Loucy (cell line): ENCODE data around the gene ECT2.

Experiments
- H2AFZ ChIP-seq: fragments of 200-600 bp; sonication (generic); 2 replicates; pipeline ENCODE4 v1.6.0; 2016; ENCODE audit warnings: antibody characterized with exemption, mild to moderate bottlenecking, low read length, moderate library complexity
- H3F3A ChIP-seq: fragments of 200-600 bp; 2 replicates; pipeline ENCODE4 v1.6.0; 2016; ENCODE audit warnings: antibody characterized with exemption, low read depth, mild to moderate bottlenecking
- H3K27me3 ChIP-seq: fragments of 200-600 bp; sonication (generic); 2 replicates; pipeline ENCODE4 v1.6.1; 2014; ENCODE audit warnings: low read length, mild to moderate bottlenecking; ENCODE audit not compliant: insufficient read depth, poor library complexity, severe bottlenecking
- H3K36me3 ChIP-seq: fragments of 200-600 bp; sonication (generic); 2 replicates; pipeline ENCODE4 v1.6.1; 2016; ENCODE audit warnings: low read length; ENCODE audit not compliant: insufficient read depth
- H3K4me1 ChIP-seq: fragments of 200-600 bp; sonication (generic); 2 replicates; pipeline ENCODE4 v1.5.1; 2014; ENCODE audit warnings: low read length, mild to moderate bottlenecking; ENCODE audit not compliant: insufficient read depth, poor library complexity, severe bottlenecking
- H3K4me2 ChIP-seq: fragments of 200-600 bp; sonication (generic); 2 replicates; pipeline ENCODE4 v1.6.0; 2014; ENCODE audit warnings: antibody characterized with exemption, low read length, low read depth, mild to moderate bottlenecking; ENCODE audit not compliant: poor library complexity, severe bottlenecking
- H3K4me3 ChIP-seq: fragments of 200-600 bp; sonication (generic); 2 replicates; pipeline ENCODE4 v1.5.1; 2014; ENCODE audit warnings: low read length, mild to moderate bottlenecking, mixed read lengths; ENCODE audit not compliant: poor library complexity, severe bottlenecking
- H3K79me2 ChIP-seq: fragments of 200-600 bp; sonication (generic); 2 replicates; pipeline ENCODE4 v1.6.1; 2014; ENCODE audit warnings: low read length; ENCODE audit not compliant: insufficient read depth
- H3K9ac ChIP-seq: fragments of 200-600 bp; sonication (generic); 2 replicates; pipeline ENCODE4 v1.6.0; 2014; ENCODE audit warnings: mild to moderate bottlenecking, low read depth, low read length, moderate library complexity; ENCODE audit not compliant: poor library complexity, severe bottlenecking
- H3K9me2 ChIP-seq: fragments of 200-600 bp; sonication (generic); replicated peaks from 2 replicates; pipeline ENCODE4 v1.6.1; 2016; ENCODE audit warnings: low read depth, low read length, mixed read lengths
- H3K9me3 ChIP-seq: fragments of 200-600 bp; sonication (generic); 2 replicates; pipeline ENCODE4 v1.6.1; 2014; ENCODE audit warnings: mild to moderate bottlenecking, antibody characterized with exemption, low read length, low read depth; ENCODE audit not compliant: insufficient read depth
- H4K20me1 ChIP-seq: fragments of 200-600 bp; sonication (generic); 2 replicates; pipeline ENCODE4 v1.6.0; 2014; ENCODE audit warnings: antibody characterized with exemption, low read length, mild to moderate bottlenecking; ENCODE audit not compliant: insufficient read depth, poor library complexity, severe bottlenecking
- EZH2phosphoT487 ChIP-seq: fragments of 200-600 bp; IDR thresholded peaks from 2 replicates; pipeline ENCODE4 v1.6.1; 2018; ENCODE audit warnings: antibody characterized with exemption, mild to moderate bottlenecking, moderate library complexity, borderline replicate concordance
- TF ChIP-seq, protein P1 (sequence below): fragments of 200-600 bp; sonication (generic); conservative IDR thresholded peaks from 2 replicates; pipeline ENCODE4 v1.5.1; 2014; ENCODE audit warnings: mild to moderate bottlenecking, antibody characterized with exemption, low read length

Gene ECT2

GRCh38 chr3:172707030-172707429, 43.5 kb upstream of the ECT2 start:
- H3K36me3 ChIP-seq, result no peaks in the 10 kb centered on the region
- H3K79me2 ChIP-seq, result peaks cover 30% of the 10 kb centered on the region
- H2AFZ ChIP-seq, result no peak overlapping the region
- H3K4me1 ChIP-seq, result peaks cover 22% of the 10 kb centered on the region
- no peak for TF ChIP-seq EZH2phosphoT487
- TF ChIP-seq, protein P1, sequence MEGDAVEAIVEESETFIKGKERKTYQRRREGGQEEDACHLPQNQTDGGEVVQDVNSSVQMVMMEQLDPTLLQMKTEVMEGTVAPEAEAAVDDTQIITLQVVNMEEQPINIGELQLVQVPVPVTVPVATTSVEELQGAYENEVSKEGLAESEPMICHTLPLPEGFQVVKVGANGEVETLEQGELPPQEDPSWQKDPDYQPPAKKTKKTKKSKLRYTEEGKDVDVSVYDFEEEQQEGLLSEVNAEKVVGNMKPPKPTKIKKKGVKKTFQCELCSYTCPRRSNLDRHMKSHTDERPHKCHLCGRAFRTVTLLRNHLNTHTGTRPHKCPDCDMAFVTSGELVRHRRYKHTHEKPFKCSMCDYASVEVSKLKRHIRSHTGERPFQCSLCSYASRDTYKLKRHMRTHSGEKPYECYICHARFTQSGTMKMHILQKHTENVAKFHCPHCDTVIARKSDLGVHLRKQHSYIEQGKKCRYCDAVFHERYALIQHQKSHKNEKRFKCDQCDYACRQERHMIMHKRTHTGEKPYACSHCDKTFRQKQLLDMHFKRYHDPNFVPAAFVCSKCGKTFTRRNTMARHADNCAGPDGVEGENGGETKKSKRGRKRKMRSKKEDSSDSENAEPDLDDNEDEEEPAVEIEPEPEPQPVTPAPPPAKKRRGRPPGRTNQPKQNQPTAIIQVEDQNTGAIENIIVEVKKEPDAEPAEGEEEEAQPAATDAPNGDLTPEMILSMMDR, result no peak
- peak overlapping the region; percentile 21 for H3K4me2 ChIP-seq
- H3K27me3 ChIP-seq, result no peaks in the 10 kb centered on the region
- H4K20me1 ChIP-seq, result peaks cover 6% of the 10 kb centered on the region
- no peak overlapping the region for H3K9ac ChIP-seq
- H3K4me3 ChIP-seq, result no peak overlapping the region
- no peaks in the 10 kb centered on the region for H3K9me2 ChIP-seq
- H3K9me3 ChIP-seq, result no peaks in the 10 kb centered on the region
- no peaks in the 10 kb centered on the region for H3F3A ChIP-seq

- Histone ChIP-seq H3K27me3 (no peaks in the 10 kb centered on the region), H3K4me2 (no peak overlapping the region), H2AFZ (no peak overlapping the region), H3K9ac (no peak overlapping the region), H3K9me2 (no peaks in the 10 kb centered on the region), H3K79me2 (peaks cover 30% of the 10 kb centered on the region), H3K36me3 (no peaks in the 10 kb centered on the region), H4K20me1 (peaks cover 6% of the 10 kb centered on the region), H3K9me3 (no peaks in the 10 kb centered on the region), H3K4me1 (peaks cover 22% of the 10 kb centered on the region), H3K4me3 (no peak overlapping the region), H3F3A (no peaks in the 10 kb centered on the region)
- TF ChIP-seq EZH2phosphoT487, result no peak
- TF ChIP-seq, protein P1, result no peak
Observed at GRCh38 chr3:172707967-172708366, 42.6 kb upstream of the ECT2 start.

GRCh38 chr3:172708921-172709773, 41.4 kb upstream of the ECT2 start:
- Histone ChIP-seq H3K4me1 (peaks cover 18% of the 10 kb centered on the region), H2AFZ (no peak overlapping the region), H3K79me2 (peaks cover 30% of the 10 kb centered on the region), H3K4me3 (peak overlapping the region; percentile 92), H3F3A (no peaks in the 10 kb centered on the region), H3K9me2 (no peaks in the 10 kb centered on the region), H3K4me2 (peak overlapping the region; percentile 92), H4K20me1 (peaks cover 6% of the 10 kb centered on the region), H3K9me3 (no peaks in the 10 kb centered on the region), H3K36me3 (no peaks in the 10 kb centered on the region), H3K9ac (peak overlapping the region; percentile 86), H3K27me3 (no peaks in the 10 kb centered on the region)
- no peak for TF ChIP-seq EZH2phosphoT487
- TF ChIP-seq, protein P1, result no peak
